SK-N-SH (cell line): ENCODE results near the gene DUS2.

ENCODE experiments used
- CHD2 ChIP-seq: fragments of 150-350 bp; IDR thresholded peaks from 2 replicates; pipeline ENCODE4 v1.6.1; 2018; ENCODE audit warnings: low read length; ENCODE audit not compliant: partially characterized antibody
- CTCF ChIP-seq: fragments of 200-600 bp; sonication (generic); IDR thresholded peaks from 2 replicates; pipeline ENCODE4 v1.6.1; 2017; ENCODE audit warnings: antibody characterized with exemption, mild to moderate bottlenecking, moderate library complexity
- EP300 ChIP-seq, 2 experiments: IDR thresholded peaks; 2 replicates each; pipeline versions ENCODE4 v1.4.0 to v1.6.1; 2012; ENCODE audit warnings: borderline replicate concordance in 1 of 2, low read depth in 1 of 2, low read length in 1 of 2
- EZH2phosphoT487 ChIP-seq: fragments of 200-600 bp; sonication (generic); IDR thresholded peaks from 2 replicates; pipeline ENCODE4 v1.6.1; 2017; ENCODE audit warnings: low read depth, mixed run types, mild to moderate bottlenecking, antibody characterized with exemption, moderate library complexity, borderline replicate concordance
- FOXJ3 ChIP-seq: sonication (generic); formaldehyde crosslinking; IDR thresholded peaks from 2 replicates; pipeline ENCODE4 v1.5.1; 2020; ENCODE audit warnings: mild to moderate bottlenecking, missing genetic modification reagents
- FOXM1 ChIP-seq: IDR thresholded peaks from 2 replicates; pipeline ENCODE4 v1.4.0; 2012; ENCODE audit warnings: low read depth, mild to moderate bottlenecking
- GATA2 ChIP-seq: sonication (generic); formaldehyde crosslinking; IDR thresholded peaks from 2 replicates; pipeline ENCODE4 v1.5.0; 2020; ENCODE audit warnings: mild to moderate bottlenecking, missing genetic modification reagents
- NRF1 ChIP-seq: IDR thresholded peaks from 2 replicates; pipeline ENCODE4 v1.6.1; 2012; ENCODE audit warnings: low read depth, mild to moderate bottlenecking, low read length
- PBX3 ChIP-seq: IDR thresholded peaks from 2 replicates; pipeline ENCODE4; 2012
- POLR2AphosphoS5 ChIP-seq: IDR thresholded peaks from 2 replicates; pipeline ENCODE4 v1.6.1; 2012; ENCODE audit warnings: low read depth, low read length
- RFX5 ChIP-seq: IDR thresholded peaks from 2 replicates; pipeline ENCODE4 v1.6.1; 2012; ENCODE audit warnings: mild to moderate bottlenecking, improper control_type of control experiment, low read length
- USF2 ChIP-seq: fragments of 150-350 bp; IDR thresholded peaks from 2 replicates; pipeline ENCODE4 v1.6.1; 2017; ENCODE audit warnings: antibody characterized with exemption, low read length, low read depth, borderline replicate concordance
- ZBTB33 ChIP-seq: IDR thresholded peaks from 2 replicates; pipeline ENCODE4 v1.4.0; 2012; ENCODE audit warnings: low read depth, borderline replicate concordance

GRCh38 chr16:68000450-68000849, 22.6 kb upstream of the DUS2 start:
- TF ChIP-seq FOXJ3 = no peak
- TF ChIP-seq CTCF = no peak
- no peak for TF ChIP-seq CHD2
- no peak for TF ChIP-seq EZH2phosphoT487
- TF ChIP-seq GATA2 = no peak
- no peak for TF ChIP-seq USF2
- TF ChIP-seq ZBTB33 = no peak
- no peak for TF ChIP-seq EP300 (IDR thresholded peaks at IDR 0.05; ENCODE audit: borderline replicate concordance in 1 of 2, low read depth in 1 of 2, low read length in 1 of 2)
- no peak for TF ChIP-seq FOXM1
- TF ChIP-seq NRF1 = no peak
- no peak for TF ChIP-seq RFX5
- TF ChIP-seq POLR2AphosphoS5 = no peak
- TF ChIP-seq PBX3 = no peak
